ENCODE results near the gene AFF3.
"Not testable (repeated sequence)": the region's sequence is repeated elsewhere in the genome, so short reads cannot be mapped to it uniquely, and the experiment has no call there.

- TF ChIP-seq CTCF, POLR2A (IDR thresholded peaks at IDR 0.05): not testable (repeated sequence)
Observed at GRCh38 chr2:99927690-99928207, 214.6 kb downstream of the AFF3 start.
